Stimulated activated CD4-positive, alpha-beta T cell treated with anti-CD3 and anti-CD28 coated beads, TNF-alpha, amount 100 ng/mL, for 4 hours (primary cell): Measurements from ENCODE around the gene MBTPS1.
A peak's percentile ranks its signal among the peaks of the same experiment; 100 is the strongest.

Experiments used
- DNase-seq, 3 experiments: peaks; one replicate each; pipeline ENCODE4 v3.0.0-alpha.2; 2020; ENCODE audit warnings: low read depth in 3 of 3

MBTPS1 gene

DNA sequence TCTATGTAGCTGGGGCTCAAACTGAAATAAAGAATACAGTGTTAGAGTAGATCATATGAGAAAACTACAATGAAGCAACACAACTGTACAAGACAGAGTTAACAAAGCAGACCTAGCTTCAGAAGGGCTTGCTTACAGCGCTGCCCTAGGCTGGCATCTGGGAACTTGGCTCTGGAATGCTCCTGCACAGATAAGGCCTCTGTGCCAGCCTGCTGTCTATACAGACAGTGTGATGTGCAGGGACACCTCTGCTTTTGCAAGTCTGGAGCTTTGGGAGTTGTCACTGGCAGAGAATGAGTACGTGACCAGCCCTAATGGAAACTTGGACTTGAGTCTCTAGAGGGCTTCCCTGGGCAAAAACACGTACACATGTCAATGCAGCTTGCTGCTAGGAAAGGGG, 42.0 kb downstream of the MBTPS1 start:
- no peak for DNase-seq

DNA sequence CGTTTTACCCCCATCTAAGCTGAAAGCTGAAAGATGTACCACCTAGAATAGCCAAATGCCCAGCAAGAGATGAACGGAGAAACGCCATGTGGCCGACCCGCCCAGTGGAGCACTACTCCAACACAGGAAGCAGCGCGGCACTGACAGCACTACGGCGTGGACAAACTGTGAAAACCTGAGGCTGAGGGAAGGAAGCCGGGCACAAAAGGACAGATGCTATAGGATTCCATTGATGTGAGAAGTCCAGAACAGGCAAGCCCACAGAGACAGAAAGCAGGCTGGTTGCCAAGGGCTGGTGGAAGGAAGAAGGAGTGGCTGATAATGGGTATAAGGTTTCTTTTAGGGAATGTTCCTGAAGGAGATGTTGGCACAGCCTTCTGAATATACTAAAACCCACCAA, 44.7 kb downstream of the MBTPS1 start:
- no peak for DNase-seq

DNA sequence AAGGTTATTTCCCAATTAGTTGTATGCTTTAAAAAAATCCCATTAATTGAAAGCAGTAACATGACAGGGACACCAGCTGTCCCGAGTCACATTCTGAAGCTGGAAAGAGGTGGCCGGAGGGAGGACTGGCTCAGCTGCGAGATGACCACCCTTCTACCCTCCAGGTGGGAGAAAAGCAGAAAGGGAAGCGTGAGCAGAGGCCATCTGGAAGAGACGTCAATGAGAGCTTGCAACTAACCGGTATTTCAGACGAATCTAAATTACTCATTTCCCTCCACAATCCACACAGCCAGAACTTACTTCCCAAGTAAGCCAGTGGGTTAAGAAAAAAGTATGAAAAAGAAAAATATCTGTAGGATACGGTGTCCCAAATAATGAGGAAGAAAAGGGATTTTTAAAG, 45.6 kb downstream of the MBTPS1 start:
- no peak for DNase-seq

DNA sequence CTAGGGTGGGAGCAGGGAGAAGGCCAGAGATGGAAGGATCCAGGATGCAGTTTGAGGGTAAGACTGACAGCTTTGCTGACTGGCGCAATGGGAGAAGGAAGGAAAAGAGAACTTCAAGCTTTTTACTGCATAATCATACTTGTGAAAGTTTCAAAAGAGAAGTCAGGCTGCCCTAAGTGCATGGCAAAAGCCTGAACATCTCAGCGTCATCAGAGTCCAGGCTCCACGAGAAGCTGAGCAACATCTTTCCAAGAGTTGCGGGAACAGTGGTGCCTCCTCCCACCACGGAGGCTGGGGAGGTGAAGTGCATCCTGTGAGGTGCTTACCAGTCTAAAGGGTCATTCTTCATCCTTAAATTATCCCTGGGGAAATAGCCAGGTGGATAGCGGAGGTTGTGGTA, 47.2 kb downstream of the MBTPS1 start:
- DNase-seq = no peak

DNA sequence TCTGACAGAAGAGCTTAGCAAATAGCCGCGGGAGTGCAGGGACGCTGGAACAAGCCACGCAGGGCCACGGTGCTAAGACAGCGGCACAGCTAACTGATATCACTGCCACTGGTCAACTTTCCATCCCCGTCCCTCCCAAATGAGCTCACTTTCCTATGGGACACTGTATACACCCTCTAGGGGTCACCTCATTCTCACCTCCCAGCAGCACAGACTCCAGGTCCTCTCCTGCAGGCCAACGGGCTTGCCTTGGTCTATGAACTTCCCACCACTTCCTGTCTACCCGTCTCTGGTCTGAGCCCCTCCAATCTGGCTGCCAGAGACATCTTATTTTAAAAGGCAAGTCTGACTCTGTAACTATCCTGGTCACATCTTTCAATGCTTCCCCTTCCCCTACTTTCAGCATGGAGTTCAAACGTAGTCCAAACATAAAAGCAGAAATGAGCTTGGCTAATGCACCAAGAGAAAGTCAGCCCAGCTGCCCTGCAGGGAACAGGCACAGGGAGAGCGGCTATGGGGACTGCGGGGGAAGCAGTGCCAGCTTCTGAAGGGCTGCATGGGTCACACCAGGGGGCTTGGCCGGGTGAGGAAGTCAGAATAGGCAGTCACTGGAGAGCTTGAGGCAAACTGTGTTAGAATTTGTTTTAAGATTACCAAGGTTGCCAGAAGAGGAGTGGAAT, 47.8 kb downstream of the MBTPS1 start:
- DNase-seq = no peak

DNA sequence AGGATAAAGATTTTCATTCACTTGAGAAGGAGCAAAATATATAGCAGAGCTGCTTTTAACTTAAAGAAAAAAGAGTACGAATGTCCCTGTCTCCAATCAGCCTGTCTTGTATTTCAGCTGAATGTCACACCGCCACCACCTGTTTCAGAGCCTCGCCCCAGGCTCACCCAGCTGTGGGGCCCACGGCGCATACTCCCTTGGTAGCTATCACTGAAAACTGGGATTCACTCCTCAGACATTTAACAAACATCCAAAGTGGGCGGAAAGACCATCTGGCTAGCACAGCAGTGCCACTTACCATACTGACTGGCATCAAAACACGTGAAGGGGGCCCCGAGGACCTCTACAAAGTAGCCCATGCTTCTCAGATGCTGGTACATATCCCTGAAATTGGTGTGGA, 48.7 kb downstream of the MBTPS1 start:
- DNase-seq = no peak

DNA sequence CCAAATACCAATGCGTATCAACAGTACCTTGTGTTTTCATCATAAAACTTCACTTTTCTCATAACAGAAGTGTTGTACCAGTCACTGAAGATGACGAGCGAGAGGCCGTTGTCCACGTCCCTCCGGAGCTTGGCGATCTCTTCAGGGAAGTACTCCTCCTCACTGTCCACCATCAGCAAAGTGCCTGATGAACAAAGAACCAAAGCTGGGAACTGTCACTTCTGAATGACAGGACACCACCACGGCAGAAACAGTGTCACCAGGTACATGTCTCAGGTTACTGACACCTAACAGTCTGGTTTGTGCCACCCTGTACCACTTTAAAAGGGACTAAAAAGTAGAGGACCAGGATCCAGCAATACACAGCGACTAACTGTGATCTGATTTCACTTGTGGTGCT, 49.1 kb downstream of the MBTPS1 start:
- no peak for DNase-seq

DNA sequence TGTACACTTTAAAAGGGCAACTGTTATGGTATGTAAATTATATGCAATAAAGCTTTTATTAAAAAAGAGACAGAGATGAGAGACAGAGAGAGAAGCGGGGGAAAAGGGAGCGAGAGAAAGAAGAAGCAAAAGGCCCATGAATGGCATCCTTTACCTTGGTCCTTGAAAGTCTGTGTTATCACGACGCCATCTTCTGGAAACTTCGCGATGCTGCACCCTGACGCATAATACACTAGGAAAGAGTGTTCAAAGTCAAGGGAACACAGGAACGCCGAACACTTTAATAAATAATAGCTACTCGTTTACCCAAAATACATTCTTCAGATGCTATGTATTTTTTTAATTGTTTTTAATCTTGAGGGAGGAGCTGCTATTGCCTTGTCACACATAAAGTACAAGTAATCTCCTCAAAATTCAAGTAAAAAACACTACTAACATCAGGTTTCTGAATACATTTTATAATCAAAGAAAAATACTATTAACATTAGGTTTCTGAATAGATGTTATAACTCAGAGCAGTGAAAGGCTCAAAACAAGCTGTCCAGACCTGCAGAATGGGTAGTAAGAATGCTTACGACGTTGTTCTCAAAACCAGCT, 51.1 kb downstream of the MBTPS1 start:
- no peak for DNase-seq

DNA sequence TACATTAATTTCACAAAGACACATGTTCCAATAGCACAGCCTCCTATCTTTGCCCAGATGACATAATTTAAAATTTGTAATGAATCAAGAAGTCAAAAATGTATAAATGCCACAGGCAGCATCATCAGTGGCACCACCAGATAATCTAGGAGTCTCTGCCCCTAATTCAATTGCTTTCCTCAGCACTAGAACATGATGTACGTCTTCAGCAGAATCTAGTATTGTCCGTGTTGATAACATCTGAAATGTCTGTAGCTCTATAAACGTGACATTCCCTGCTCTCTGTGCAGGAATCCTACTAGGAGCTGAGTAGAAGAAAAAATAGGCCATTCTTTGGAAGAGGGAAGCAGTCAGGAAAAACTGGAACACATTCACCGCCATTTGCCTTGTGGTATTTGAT, 52.8 kb downstream of the MBTPS1 start:
- no peak for DNase-seq

DNA sequence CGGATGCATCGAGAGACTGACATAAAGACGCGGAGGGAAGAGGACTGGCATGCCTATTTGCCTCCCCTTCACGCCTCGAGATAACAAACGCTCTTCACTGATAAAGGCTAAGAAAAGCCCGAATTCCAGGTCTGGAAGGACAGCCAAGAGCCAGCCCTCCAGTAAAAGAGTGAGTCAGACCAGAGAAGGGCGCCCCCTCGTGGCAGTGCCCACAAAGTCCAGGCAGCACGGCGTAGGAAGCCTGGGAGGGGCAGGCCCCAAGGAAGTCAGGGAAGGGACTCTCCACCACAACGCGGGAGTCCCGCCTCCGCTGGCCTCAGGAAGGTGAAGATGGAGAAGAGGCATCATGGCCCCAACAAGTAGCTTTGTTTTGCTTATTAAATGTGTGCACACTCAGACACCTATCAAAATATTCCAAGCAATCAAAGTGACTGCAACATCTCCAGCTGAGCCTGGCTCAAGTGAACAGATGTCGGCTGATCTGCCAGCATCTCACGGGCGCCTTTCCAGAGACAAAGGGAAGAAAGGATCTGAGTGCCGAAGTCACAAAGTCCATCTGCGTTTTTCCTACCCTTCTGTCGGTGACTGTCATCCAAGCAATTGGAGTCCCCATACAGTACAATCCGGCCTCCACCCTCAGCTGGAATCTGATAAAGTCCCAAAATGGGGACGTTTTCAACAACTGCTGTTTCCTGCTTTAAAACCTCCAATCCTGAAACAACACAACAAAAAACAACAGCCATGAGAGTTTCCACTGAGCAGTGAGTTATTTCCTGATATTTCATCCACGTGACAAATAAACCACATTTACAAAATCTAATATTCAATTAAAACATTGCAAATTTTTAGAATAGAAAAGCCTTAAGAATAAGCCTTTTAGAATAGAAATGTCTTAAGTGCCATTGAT, 53.8 kb downstream of the MBTPS1 start:
- peak; percentile 25 to 57 (median 38) for DNase-seq

DNA sequence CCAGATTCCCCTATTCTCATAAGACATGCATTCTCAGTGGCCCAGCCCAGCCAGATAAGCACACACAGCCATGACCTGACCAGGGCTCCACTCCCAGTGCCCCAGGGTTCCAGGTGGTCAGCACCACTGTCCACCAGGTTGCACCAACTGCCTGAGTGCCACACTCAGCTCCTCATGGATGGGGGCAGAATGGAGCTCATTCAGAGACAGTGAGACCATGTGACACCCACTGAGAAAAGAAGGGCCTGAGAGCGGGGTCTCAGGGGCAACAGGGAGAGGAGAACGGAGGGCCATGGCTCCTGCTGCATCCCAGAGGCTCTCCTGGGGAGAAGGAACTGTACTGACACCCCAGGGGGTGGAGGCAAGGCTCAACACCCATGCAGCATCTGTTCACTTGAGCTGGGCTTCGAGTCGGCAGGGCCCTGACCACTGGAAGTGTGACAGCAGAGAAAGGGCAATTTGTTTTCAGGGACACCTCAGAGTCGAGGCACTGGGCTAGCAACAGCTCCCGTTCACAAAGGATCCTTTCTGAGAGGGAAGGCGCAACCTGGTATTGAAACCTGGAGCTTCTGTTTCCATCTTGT, 55.4 kb downstream of the MBTPS1 start:
- no peak for DNase-seq

DNA sequence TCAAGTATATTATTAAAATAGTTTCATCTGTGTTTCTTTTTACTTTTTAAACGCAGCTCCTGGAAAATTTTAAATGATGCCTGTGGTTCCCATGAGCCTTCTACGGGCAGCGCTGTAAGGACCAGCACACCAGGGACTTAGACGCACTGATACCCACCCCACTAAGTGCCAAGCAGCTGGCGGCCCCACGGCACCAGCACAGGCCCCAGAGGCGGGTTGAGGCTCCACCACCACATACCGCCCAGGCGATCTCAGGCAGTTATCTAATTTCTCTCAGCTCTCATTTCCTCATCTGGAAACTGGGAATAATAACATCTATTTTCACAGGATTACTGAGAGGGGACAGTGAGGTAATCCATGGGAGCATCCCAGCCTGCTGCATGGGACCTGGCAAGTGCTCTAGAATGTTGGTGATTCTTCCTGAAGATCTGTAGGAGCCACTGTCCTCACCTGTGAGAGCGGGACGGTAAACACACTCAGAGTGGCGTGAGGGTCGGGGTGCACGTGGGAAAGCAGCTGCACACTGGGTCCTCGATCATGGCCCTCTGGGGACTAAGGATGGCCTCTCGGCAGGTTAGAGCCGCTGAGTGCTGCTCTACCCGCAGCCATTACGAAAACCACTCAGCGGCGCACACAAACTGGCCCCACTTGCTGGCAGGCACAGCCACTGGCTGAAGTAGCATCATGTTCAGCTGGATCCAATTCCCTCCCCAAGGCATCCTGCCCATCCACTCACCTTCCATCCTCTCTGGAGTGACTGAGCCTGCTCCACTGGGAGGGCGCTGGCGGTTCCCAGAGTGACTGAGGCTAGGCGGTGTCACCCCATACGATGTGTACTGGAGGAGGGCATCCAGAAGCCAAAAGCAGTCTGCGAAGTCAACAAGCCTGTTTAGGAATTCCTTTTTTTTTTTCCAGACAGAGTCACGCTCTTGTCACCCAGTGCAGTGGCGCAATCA, 56.5 kb downstream of the MBTPS1 start:
- DNase-seq = no peak

DNA sequence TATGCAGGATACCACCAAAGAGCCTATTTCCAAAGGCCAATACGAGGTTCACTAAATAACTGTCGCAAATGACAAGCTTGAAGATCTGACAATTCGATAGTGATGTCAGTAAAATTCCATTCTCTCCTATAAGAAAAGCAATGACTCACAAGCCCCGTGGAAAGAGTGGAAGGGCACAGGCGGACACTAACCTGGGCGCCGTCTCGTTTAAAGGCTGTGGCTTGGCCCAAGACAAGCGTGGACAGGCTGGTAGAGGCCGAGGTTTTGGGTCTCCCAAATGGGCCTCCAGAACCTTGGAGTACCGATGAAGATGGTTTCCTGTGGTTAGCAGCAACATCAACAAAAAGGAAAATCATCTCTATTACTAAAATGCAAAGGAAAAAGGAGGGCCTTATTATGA, 57.6 kb downstream of the MBTPS1 start:
- DNase-seq = no peak

DNA sequence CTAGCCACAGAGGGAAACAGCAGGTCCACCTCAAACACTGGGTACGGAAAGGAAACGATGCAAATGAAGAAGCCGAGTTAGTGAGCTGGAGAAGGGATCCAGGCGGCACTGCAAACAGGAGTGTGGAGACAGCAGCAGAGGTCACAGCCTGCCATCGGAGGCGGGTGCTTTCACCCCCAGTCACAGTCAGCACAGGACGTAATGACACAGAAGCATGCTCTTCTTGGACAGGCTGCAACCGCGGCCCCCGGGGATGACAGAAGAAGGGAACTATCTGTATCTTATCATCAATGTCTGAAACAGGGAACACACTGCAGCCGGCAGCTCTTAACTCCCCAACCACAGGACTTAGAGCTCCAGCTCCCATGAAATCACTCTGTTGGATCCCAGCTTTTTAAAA, 58.1 kb downstream of the MBTPS1 start:
- no peak for DNase-seq

DNA sequence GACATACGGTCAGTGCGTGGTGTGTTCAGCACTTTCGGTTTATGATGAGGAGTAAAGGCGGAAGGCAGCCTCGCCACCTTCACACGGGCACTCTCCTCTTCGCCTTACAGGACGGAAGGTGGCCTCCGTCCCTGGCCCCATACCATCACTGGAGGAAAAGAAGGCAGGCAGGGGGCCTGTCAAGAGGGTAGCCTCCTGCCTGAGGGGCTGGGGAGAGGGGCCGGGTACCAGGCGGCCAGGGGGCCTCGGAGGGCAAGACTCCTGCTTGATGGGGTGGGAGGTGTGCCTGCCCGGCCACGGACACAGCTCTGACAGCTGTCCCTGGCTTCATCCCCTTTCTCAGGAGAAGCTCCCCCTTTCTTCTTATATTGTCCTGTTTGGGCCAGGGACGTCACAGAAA, 58.5 kb downstream of the MBTPS1 start:
- no peak for DNase-seq

DNA sequence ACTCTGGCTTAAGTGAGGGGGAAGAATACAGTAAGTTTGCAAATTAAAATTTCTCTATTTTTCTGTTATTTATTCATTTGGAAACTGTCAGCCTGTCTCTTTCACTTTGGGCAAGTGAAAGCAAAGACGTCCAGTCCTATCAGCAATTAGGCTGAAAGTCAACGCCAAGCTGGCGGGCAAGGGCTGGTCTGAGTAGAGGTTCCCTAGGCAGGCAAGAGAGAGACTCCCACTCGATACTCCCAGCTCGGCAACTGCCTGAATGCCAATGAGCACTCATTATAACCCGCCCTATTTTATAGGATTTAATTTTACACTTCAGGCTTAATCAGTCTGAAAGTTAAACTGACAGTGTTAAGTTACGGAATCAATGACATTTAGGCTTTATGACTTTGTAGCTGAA, 59.8 kb downstream of the MBTPS1 start:
- DNase-seq = no peak

DNA sequence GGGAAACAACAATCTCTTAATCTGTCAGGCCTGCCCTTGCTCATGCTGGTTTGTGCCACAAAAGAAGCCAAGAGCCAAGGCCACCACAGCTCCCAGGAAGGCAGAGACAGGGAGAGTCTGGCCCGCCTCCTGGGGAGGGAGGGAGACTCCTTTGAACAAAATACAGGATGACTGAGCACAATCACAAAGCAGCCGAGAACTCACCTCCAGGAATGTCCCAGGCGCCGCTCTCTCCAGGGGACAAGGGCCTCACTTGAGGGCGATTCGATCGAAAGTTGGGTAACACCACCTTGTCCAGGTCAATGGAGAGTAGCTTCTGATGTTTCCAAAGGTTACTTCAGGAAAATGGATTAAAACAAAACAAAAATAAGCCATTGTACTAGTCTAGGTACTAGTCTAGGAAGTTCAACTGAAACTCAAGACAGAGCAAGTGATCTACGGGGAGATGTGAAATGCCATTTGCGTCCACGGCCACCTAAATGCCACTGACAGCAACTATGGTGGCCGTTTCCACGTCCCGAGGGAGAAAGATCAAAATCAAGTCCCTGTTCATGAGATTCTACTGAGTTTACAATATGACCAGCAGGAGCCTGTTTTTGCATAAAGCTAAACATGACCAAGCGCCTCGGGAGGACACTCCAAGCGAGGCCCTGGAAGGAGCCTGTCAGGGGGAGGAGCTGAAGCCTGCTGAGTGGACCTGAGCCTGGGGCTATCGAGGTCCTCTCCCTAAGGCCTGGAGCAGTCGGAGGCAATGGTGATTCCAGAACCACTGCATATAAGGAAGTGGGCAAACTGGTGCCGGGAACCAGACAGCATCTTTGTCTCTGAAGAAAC, 60.7 kb downstream of the MBTPS1 start:
- DNase-seq = no peak

DNA sequence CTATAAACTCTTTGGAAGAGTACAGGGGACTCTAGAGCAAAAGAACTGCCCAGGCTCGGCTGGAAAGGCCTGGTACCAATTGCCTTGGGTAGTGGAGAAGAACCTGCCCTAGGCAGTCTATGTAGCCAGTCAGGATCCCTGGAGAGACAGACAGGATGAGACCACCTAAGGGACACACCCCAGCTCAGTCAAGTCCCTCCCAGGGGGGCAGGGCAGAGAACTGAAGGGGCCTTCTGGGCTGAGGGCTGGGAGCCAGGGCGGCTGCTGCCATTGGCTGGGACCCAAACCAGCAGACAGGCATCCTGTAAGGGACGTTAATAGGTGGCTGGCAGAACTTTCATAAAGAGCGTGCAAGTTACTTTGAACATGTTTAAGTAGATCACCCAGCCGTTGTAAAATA, 61.4 kb downstream of the MBTPS1 start:
- DNase-seq = no peak

DNA sequence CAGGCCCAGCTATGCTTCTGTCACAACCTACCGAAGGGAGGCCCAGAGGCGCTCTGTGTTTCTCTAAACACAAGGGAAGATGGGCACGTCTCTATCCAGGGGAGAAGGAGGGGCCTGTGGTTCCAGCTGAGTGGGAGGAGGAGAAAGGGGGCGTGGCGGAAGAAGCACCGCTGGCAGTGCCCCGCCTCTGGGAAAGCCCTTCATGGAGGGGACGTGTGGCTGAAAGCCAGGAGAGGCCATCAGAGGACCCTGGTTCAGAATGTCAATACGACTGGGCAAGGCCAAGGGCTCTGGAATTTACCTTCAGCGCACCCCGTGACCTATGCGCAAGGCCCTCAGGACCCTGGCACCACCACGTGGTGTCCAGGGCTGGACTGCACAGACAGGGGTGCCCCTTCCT, 61.8 kb downstream of the MBTPS1 start:
- DNase-seq = no peak

DNA sequence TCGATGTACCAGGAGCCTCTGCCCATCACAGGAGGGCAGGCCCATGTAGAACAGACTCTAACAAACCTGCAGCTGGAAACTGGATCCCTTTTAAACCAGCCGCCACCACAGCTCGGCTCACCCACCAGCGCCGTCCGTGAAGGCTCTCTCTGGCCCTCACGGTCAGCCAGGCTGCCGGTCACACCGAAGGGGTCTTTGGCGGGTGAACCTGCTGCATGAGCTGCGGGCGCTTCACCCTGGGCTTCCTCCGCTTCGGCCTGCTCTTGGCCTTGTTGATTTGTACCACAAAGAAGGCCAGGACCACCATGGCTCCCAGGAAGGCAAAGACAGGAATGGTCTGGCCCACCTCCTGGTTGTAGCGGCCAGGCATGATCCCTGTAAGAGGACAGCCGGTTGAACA, 62.5 kb downstream of the MBTPS1 start:
- DNase-seq = no peak

DNA sequence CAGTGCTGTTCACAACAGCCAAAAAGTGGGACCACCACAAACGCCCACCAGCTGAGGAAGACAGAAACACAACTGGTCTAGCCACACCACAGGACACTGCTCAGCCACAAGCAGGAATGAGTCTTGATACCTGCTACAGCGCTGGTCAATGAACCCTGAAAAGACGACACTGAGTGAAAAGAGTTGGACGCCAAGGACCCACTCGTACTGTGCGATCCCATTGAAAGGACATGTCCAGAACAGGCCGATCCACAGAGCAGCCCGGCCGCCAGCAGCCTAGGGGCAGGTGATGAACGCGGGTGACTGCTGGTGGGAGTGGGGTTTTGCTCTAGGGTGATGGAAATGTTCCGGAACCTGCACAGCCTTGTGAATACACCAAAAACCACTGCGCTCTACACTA, 63.5 kb downstream of the MBTPS1 start:
- no peak for DNase-seq
